NCI-H524 (cell line): ENCODE results near the gene PAX6.

ENCODE experiments used
- DNase-seq, 2 experiments: peaks; one replicate each; lab custom pipeline; 2025; lab: John Stamatoyannopoulos, UW

PAX6 gene

GRCh38 chr11:31810779-31811647 is at the start of gene PAX6:
TSS of gene PAX6 (minus strand) at chr11:31811322. CDS start at chr11:31806411, 4,911 bp downstream.
- peak; percentile 61 to 83 for DNase-seq

DNA sequence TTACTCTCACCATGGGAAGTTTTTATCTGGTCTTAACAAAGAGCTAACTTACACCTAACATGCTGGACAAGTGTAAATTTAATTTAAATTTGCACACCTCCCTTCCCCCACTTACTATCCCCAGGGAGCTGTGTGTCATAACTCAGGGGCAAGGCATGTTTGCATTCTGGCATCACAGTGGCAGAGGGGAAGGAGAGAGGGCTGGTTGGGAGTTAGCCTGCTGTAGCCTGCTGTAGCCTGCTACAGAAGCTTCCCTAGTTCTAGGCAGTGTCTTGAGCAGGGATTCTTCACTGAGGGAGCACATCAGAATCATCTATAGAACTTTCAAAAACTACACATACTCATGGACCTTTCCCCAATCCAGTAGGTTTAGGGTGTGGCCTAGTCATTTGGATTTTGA is 49.3 kb upstream of the PAX6 start:
- DNase-seq, result no peak

DNA sequence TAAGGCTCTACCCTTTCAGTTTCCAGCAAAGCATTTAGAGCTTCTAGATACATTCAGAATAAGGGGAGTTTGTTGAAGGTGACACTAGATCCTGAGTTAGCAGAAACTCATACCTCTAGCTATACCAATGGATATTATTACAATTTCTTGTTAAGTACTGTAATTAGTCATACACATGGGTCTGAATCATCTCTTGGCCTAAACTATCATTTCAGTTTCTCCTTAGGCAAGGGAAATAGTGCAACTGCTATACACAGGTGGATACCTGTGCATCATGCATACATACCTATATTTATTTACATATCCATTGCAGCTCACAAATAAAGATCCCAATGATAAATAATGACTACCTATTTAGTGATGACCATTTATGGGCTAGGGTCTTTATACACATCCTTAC is 45.1 kb upstream of the PAX6 start:
- DNase-seq, result no peak

DNA sequence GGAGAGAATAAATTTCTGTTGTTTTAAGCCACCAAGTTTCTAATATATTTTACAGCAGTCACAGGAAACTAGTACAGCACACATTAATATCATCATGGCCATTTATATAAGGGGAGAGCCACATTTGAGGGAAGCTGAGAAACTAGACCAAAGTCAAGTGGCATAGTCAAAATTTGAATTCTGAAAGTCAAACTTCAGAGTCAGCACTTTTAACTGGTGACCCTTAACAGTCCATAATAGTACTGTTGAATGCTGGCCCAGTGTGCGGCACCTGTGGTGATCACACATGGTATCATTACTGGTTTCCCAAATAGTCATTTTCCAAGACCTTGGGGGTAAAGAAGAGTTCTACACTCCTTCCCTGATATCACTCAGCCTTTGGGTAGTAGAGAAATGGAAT is 44.3 kb upstream of the PAX6 start:
- no peak for DNase-seq

- no peak for DNase-seq
Measured at GRCh38 chr11:31850365-31850764, 39.2 kb upstream of the PAX6 start.

DNA sequence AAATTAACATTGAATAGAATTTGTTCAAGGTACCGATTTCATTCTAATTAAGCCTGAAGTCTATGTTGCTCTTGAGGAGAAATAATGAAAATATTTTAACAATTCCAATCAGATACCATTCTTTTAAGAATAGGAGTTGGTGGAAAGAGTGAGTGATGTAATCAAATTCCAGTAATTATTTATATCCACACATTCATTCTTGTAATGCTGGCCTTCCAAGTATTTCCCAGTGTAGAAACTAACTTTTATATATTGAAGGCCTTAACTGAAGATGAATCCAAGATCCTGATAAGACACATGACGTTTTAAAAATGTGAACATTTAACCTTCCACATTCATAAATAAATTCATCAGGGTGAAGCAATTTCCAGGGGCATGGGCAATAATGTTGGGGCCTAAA is 36.6 kb upstream of the PAX6 start:
- no peak for DNase-seq

GRCh38 chr11:31845331-31845730 is 34.2 kb upstream of the PAX6 start:
- no peak for DNase-seq

DNA sequence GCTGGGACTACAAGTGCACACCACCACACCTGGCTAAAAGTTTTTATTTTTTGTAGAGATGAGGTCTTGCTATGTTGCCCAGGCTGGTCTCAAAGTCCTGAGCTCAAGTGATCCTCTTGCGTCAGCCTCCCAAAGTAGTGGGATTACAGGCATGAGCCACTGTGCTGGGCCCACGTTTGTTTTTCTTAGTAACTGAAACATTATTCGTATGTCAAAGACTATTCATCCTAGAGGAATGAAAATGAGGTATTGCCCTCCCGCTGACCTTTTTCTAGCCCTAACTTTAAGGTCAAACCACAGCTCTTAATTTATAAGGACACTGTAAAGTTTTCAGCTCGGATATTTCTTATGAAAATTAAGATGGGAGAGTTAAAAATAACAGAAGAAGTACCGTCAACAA is 33.2 kb upstream of the PAX6 start:
- no peak for DNase-seq

DNA sequence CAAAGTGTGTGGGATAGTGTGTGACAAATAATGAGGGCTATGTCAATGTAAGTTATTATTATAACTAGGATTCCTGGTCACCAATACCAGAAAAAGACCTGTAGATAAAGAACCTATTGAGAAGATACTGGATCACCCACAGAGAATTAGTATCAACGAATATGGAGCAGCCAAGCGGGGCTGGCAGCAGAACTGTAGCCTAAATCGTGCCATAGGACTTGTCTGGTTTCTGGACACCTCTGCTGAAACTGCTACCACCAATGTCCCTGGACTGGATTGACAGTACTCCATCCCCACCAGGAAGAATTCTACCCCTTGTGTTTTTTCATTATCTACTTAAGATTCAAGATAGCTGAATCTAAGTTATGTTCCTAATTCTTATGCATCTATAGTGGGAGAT is 30.3 kb upstream of the PAX6 start:
- no peak for DNase-seq

DNA sequence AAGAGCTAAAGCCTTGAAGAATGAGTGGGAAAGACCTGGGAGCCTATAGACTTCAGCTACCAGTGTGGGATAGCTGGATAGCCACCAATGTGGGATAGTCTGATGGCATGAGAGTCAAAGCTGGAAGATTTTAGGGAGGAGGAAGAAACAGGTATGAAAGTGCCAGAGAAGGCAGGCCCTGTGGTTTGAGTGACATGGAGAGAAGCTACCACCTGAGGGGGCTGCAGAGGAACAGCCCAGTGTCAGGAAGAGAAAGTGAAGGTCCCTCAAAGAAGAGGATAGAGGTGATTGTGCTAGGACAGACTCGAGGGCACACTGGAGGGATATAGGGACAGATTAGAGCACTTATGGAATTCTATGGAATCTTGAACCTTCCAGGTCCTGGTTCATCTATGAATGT is 23.1 kb upstream of the PAX6 start:
- no peak for DNase-seq

DNA sequence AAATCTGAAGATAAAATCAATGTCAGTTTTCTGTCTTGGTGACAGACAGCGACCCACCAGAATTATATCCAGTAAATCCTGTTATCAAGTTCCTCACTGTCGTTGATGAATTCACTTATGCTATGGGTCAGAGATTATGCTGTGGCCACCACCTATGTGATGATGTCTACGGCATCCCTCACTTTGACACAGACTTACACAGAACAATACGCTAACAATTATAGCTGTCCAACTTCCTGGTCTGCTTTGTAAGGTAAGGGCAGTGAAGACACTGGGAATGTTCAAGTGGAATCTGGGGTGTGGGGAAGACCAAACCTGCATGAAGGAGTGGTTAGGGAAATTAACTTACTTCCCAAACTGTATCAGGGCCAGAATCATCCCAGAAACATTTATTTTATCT is 19.3 kb upstream of the PAX6 start:
- DNase-seq, result no peak

GRCh38 chr11:31828217-31828616 is 17.1 kb upstream of the PAX6 start:
- no peak for DNase-seq

DNA sequence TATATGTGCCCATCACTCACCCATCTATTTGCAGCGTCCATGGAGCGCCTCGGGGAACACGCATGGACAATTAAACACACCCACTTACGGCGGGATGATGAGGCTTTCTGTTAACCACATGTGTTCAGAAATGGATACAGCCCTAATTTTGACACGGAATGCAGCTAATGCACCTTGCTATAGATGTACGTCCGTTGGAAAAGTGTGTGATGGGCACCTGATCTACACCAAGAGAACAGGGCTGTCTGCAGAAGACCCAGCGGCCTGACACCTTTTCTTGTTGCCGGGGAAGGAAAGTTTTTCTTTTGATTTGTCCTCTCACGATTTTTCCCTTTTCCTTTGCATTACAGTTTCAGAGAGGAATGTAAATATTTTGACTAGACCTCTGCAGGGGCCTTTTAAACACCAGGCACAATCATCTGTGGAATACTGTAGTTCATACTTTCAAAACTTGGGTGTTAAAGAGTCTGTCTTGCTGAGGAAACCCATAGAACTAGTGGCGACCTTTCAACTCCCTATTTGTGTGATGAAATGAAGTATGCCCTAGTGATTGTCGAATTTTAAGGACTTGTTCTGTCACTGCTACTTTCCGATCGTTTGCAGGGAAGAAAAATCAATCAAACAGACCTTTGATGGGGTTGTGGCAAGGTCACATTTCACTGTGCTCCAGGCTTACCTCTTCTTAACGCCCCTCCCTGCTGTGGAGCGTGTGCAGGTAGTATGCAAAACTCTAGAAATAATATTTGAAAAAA is 16.5 kb upstream of the PAX6 start:
- no peak for DNase-seq

- peak in 1 of 2 experiments; percentile 36 for DNase-seq
Measured at GRCh38 chr11:31826536-31827438, 15.7 kb upstream of the PAX6 start.

DNA sequence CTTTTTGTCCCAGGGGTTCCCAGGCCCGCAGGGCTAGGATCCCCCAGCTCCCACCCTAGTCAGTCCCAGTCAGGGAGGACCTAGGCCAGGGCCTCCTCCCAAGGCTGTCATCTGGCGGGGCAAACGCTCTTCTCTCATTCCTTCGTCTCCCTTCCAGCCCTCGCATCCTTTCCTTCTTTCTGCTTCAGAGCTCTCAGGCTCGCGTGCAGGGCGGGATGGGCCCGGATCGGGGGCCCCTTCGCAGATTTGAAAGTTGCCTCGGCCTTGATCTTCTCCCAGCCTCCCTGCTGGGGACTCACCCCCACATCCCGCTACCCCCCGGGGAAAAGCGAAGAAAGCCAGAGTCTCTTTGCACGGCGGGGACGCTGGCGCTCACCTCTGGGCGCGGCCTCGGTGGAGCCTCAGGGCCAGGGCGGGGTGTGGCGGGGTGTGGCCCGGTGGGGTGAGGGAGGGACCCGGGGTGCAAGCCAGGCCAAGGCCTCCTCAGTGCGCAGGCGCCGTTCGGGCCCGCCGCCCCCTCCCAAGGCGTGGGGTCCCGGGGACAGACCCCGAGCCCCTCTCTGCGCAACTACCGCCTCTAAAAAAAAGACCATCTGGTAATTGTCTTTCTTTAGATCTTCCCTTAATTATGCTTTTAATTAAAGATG is 14.8 kb upstream of the PAX6 start:
- DNase-seq, result no peak

- no peak for DNase-seq
Measured at GRCh38 chr11:31824879-31825837, 14.0 kb upstream of the PAX6 start.

DNA sequence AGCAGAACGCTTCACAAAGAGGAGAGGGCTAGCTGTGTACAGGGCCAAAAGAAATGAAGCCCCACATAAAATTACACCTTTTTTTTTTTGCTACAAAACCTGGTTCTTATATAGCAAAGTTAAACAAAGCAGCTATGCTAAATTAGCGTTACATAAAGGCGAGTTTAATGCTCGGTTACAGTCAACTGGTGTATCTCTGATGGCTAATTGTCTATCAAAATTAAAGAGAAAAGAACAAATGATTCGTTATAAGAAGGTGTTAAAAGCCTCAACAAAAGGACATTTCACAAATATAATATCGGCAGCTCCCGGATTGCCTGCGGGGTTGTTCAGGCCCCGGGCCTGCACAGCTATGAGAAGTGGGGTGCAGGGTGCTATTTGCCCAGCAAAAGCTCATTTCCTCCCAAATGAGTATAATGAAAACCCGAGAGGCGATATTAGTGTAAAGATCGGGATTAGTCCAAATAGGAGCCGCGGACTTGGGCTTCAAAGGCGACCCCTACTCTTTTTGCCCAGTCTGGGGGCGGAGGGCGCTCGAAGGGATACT is 13.3 kb upstream of the PAX6 start:
- no peak for DNase-seq

GRCh38 chr11:31823644-31824331 is 12.7 kb upstream of the PAX6 start:
- no peak for DNase-seq

DNA sequence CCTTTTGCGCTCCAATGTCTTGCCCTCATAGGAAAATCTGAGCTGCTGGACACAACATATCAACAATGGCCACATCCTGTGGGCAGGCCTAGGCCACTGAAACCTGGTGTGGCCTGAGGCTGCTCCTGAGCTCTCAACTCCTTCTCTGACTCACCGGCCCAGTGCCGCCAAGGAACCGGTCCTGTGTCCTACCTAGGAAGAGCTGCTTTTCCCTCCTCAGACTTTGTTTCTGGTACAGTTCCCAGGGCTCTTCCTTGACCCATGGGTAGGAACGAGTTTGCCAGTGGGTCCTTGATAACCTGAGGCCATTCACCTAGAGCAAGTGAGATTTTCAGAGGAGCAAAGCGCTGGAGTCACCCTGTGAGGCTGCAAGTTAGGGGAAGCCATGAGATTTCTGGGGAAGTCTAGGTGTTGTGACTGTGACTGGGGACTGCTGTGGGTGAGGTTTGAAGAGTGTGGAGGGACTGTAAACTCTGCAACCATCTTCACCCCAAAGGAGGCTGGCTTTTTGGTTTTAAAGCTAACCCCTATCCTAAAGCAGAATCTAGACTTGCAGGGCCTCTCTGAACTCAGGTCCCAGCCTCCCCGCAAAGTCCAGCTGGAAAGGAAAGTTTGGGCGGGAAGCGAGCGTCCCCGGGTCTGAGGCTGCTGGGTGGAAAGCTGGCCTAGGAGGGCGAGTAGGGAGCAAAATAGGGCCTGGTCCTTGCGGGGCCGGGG is 12.0 kb upstream of the PAX6 start:
- no peak for DNase-seq
